CD4-positive, alpha-beta T cell treated with Interleukin-15 for 1 hour (primary cell): ENCODE results near the gene STRN4.

ENCODE experiments used
- DNase-seq: peaks from one replicate; pipeline ENCODE4 v3.0.0-alpha.2; 2020

The STRN4 gene

DNA sequence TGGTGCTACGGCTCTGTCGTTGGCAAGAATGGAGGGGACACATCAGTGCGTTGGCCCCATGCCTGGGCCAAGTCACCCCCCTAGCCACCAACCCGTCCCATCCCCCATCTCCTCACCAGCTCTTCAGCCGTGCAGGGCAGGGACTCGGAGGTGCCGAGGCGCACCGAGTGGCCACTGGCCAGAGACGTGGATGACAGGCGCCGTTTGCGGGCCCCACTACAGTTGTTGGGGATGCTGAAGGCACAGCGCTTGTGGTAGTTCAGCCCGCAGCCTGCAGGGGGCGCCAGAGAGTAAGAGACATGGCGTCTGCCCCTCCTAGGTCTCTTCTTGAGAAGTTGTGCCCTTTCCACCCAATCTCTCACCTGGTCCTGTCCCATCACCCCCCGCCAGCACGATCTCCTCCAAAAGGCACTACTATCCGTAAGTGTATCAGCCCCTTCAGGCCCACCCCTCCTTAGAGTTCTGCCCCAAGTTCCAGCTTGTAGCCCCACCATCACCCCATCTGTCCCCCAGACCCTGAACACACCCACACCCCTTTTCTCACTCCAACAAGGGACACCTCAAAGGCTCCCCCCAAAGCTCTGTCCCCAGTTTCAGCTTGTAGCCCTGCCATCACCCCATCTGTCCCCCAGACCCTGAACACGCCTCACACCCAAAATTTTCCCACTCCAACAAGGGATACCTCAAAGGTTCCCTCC is 41.7 kb downstream of the STRN4 start:
- DNase-seq = peak; percentile 75

DNA sequence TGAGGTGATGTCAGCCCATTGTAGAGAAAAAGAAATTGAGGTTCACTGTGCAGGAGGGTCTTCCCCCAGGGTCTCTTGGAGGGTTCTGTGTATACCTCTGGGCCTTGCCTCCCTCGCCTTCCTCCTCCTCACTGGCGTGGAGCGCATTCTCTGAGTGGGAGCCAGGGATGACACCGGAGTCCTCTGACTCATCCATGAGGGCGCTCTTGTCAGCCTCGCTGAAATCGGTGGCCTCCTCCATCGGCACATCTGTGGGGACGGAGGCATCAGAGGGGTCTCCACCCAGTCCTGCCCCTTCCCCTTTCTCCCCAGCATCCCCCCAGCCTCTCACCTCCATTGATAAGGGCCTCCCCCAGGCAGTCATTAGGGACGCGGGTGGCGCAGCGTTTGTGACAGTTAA is 45.5 kb downstream of the STRN4 start:
- DNase-seq = no peak

DNA sequence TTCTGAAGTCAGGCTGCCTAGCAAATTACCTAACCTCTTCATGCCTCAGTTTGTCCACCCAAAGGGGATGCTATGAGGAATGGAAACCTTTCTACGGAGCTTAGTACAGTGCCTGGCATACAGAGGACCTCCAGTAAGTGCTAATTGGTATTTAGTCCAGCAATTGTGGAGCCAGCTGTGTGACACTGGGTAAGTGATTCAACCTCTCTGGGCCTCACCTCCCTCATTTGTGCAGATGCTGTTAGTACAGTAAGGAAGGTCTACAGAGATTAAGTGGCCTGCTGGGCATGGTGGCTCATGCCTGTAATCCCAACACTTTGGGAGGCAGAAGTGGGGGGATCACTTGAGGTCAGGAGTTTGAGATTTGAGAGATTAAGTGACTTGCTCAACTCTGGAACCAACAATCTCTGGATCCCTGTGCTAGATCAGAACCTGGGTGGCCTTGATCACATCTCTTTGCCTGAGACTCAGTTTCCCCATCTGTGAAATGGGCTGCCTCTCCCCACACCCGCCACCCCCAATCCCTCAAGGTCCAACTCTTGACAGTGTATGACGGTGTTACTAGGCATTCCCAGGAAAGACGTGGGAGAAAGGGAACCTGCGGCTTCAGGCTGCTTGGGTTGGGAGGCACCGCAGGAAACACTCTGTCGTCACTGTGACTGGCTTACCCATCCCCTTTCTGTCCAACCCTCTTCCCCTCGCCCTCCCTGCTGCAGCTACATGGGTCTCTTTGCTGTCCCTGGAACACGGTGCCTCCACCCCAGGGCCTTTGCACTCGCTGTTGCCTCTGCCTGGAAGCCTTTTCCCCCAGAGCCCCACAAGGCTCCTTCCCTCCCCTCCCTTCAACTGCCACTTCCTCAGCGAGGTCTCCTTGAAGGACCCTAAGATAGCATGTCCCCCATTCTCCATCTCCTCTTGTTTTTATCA is 47.6 kb downstream of the STRN4 start:
- DNase-seq = no peak

DNA sequence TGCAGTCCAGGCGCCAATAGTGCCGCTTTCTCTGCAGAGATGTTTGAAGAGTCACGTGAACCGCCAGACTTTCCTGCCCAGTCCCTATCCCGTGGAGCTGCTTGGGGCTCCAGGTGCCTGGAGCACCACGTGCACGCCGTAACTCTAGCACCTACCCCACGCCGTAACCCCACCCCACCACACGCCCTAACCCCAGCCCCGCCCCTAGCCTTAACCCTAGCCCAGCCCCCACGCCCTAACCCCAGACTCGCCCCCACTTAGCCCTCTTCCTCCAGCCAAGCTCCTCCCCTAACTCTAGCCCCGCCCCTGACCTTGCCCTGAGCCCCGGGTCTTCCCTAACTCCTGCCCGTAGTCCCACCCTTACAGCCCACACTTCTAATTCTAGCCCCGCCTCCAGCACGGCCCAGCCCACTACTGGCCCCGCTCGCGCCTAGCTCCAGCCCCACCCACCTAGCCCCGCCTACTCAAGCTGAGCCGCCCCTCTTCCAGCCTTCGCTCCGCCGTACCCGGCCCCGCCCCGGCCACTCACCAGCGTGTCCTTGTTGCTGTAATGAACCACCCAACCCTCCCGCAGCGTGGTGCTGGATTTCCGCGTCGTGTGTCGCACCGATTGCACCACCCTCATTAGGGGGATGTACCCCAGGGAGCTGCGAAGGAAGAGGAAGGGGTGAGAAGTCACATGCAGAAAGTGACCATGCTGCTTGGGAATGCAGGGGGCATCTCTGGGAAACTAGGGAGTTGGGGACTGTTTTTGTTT is 48.9 kb downstream of the STRN4 start:
- DNase-seq = peak; percentile 30

DNA sequence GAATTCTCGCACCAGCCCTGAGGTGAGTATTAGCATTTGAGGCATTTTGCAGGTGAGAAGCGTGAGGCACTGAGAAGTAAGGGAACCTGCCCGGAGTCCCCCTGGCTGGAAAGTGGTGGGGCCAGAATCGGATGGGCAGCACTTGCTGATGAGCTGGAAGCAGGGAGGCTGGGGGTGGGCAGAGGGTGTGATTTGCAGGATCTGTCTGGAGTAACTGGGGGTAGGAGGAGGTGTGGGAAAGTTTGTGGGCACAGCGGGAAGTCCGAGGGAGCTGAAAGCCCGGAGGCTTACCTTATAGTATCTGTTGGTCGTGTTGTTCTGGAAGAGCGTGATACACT is 49.4 kb downstream of the STRN4 start:
- DNase-seq = no peak

DNA sequence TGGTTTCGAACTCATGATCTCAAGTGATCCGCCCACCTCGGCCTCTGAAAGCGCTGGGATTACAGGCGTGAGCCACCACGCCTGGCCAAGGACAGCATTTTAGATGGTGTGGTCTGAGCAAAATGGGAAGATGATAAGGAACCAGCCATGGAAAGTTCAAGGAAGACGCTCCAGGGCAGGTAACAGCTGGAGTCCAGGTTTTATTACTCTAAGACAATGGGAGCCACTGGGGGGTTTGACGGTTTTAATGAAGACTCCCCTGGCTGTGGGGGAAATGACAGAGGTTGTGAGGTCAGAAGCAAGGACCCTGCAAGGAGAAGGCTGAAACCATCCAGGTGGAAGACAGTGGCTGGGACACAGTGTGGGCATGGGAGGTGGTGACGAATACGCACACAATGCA is 50.2 kb downstream of the STRN4 start:
- DNase-seq = no peak

DNA sequence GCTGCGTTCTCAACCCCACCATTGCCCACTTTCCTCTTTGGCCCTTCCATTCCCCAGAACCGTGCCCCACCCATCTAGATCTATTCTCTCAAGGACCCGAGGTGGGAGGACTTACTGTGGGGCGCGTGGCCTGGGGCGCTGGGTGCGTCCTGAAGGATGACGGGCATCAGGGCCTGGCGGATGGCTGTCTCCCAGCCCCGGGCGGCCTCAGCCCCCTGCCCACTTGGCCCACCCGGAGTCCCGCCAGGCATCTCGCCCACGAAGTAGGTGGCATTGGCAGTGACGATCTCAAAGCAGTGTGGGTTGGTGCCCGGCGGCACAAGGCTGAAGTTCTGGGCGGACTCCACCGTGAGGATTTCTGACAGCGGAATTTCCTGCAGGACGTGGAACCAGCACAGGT is 52.5 kb downstream of the STRN4 start:
- no peak for DNase-seq

DNA sequence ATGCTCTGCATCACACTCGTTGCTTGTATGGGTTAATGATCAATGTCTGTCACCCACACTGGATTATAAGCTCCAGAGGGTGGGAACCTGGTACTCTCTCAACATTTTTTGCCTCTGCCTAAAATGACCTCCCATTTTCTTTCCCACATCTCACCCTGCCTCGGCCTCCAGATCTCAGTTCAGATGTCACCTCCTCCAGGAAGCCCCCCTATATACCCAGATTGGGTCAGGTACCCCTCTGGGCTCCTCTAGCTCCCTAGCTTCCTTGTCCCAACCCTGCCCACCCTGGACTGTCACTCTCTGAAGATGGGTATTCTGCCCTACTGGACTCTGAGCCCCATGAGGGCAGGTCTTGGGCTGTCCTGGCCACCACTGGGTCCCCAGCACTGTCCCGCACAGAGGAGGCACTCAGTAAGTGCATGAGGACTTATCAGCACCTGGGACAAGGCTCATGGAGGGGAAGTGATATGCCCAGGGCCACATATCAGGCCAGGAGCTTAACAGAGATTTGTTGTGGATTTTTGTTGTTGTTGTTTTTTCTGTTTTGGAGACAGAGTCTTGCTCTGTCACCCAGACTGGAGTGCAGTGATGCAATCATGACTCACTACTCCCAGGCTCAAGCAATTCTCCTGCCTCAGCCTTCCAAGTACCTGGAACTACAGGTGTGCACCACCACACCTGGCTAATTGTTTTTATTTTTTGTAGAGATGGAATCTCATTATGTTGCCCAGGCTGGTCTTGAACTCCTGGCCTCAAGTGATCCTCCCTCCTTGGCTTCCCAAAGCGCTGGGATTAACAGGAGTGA is 53.1 kb downstream of the STRN4 start:
- no peak for DNase-seq

DNA sequence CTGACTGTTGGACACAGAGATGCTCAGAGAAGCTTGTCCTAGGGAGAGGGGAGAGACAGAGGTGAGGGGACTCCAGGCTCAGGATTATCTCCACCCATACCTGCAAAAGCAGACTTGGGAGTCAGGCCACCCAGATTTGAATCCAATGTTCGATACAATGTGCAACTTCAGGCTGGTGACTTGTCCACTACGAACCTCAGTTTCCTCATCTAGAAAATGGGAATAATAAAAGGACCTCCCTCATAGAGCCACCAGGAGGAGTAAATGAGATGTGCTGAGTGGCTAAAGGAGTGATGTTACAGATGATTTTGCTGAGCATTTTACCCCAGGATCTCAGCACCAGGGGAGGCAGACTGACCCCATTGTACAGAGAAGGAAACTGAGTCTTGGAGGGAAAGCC is 54.3 kb downstream of the STRN4 start:
- DNase-seq = no peak

DNA sequence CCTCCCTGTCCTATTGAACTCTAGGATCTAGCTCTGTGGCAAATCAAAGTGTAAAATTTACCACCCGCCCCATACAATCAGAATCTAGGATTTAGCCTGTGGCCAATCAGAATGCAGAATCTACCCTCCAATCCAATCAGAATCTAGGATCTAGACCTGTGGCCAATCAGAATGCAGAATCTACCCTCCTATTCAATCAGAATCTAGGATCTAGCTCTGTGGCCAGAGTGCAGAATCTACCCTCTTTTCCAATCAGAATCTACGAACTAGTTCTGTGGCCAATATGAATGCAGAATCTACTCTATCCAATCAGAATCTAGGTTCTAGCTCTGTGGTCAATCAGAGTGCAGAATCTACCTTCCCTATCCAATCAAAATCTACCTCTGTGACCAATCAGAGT is 55.1 kb downstream of the STRN4 start:
- DNase-seq = no peak

DNA sequence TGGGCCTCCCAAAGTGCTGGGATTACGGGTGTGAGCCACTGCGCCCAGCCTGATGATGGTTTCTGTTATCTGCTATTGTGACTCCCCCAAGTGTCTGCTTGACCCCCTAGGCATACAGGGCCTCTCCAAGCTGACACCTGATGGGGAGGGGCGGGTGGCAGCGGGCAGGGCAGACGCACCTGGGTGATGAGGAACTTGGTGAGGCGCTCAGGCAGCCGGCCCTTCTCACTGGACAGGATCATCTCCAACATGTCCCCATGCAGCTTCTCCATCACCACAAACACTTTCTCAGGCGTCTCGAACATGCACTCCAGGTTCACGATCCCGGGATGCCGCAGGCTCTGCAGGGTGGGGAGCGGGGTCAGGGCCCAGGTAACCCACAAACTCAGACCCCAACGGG is 56.9 kb downstream of the STRN4 start:
- DNase-seq = no peak

DNA sequence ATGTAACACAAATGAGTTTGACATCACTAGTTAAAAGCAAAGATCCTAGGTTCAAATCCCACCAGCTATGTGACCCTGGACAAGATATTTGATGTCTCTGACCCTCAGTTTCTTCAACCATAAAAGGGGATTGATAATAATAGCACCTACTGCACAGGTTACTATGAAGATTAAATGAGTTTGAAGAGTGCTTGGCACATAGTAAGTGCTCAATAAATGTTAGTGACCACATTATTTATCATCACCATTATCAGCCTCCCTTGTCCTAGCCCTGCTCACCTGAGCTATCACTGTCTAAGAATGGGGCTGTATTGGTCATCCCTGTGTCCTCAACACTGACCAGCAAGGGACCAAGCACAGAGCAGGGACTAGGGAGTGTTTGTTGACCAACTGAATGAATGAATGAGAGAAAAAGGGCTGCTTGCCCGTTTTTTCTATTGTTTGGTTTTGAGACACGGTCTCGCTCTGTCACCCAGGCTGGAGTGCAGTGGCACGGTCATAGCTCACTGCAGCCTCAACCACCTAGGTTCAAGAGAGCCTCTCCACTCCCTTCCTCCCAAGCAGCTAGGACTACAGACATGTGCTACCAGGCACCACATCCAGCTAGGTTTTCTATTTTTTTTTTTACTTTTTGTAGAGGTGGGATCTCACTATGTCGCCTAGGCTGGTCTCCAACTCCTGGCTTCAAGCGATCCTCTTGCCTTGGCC is 58.7 kb downstream of the STRN4 start:
- no peak for DNase-seq

DNA sequence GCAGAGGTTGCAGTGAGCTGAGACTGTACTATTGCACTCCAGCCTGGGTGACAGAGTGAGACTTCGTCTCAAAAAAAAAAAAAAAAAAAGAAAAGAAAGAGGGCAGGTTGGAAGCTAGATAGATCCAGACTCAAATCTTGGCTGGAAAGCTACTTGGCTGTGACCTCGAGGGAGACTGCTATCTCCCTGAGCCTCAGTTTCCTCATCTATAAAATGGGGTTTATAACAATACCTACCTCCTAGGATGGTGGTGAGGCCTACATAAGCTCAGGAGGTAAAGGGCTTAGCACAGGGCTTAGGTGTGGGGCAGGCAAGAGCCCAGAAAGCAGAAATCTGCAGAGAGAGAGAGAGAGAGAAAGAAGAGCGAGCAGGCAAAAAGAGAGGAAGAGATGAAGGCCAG is 61.1 kb downstream of the STRN4 start:
- DNase-seq = no peak

DNA sequence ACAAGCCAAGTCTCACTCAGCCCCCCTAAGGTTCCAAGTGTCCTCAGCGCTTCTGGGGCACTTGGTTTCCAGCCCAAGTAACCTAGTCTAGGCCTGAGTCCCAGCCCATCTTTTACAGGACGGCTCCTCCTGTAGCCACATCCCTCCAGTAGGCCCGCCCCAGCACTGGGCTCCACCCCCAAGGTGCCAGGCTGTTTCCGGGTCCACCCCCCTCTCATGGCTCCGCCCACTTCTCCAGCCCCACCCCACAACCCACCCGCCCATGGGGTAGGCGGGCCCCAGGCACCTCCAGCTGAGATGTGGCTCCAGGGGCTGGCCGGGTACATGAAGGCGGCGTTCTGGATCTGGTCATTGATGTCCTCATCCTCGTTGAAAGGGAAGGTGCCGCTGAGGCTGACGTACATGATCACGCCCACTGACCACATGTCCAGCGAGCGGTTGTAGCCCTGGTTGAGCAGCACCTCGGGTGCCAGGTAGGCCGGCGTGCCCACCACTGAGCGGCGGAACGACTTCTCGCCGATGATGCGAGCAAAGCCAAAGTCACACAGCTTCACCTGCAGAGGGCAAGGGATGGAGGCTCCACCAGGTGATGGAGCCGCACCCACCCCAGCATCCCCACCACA is 68.0 kb downstream of the STRN4 start:
- DNase-seq = peak; percentile 68

DNA sequence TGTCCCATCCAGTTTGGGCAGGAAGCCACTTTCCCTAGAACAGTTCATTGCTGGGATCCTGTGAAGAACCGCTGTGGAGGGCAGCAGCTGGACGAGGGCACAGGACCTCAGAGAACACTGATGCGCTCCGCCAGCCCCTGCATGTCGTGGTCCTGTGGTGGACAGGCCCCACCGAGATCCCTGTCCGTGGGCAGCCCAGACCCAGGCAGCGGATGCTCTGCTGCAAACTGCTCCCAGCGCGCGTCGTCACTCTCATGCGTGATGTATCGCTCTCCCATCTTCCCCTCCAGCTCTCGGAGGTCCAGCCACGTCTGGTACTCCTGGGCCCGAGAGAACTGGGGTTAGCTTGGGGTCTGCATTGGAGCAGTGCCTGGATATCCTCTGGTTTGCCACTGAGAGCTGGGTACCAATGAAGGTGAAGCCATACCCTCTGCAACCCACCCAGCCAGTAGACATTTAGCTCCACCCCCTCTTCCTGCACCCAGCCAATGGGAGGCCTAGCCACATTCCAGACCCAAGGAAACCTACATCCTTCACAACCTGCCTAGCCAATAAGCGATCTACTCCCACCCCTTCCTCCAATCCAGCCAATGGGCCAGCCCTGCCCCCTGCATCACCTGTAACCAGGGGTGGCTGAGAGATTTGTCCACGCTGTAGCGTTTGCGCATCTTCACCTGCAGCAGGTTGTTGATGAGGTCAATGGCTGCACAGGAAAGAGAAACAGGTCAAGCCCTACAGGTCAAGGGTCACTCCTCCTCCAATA is 71.7 kb downstream of the STRN4 start:
- DNase-seq = no peak

DNA sequence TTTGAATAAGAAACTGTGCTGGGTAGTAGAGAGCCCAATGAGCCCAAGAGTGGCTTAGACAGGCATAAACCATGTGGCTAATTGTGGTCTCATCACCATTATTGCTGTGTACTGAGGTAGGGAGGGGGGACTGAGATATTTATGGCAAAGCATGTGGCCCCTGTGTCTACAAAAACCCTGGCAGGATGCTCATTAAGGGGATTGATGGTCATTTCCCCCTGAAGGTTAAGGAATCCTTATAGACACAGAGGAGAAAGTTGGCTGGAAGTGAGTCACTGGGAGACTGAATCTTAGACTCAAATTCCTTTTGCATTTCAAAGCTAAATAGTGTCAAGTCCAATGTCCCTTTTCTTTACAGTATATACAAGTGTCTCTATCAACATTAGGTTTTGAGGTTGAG is 75.4 kb downstream of the STRN4 start:
- DNase-seq = no peak
